Fibroblast of villous mesenchyme (primary cell): ENCODE measurements around the gene LOXL4. TPM values are rescaled to one million over a fixed set of nuclear protein-coding genes. Genes with fewer than 3 reads are reported as not detected.
A peak's percentile ranks its signal among the peaks of the same experiment; 100 is the strongest.

Experiments used
- DNase-seq: peaks from one replicate; pipeline ENCODE4 v3.0.0-alpha.2; 2010; ENCODE audit warnings: low read depth
- H3K4me3 ChIP-seq: 2 replicates; pipeline ENCODE4 v1.5.1; 2011; ENCODE audit warnings: low read depth, mild to moderate bottlenecking, low read length
- total RNA-seq: library from RNA; depleted of rRNA; stranded (reverse); fragments of >200 nt; gene quantifications from 2 replicates; pipeline ENCODE4 v1.2.3, GENCODE V29; 2012
- TF ChIP-seq, protein P1 (sequence below): IDR thresholded peaks from 2 replicates; pipeline ENCODE4 v1.5.1; 2012; ENCODE audit warnings: low read depth, mild to moderate bottlenecking, low read length; ENCODE audit not compliant: insufficient read depth

Gene LOXL4
- total RNA-seq, 1 donor = 67.8 TPM

DNA sequence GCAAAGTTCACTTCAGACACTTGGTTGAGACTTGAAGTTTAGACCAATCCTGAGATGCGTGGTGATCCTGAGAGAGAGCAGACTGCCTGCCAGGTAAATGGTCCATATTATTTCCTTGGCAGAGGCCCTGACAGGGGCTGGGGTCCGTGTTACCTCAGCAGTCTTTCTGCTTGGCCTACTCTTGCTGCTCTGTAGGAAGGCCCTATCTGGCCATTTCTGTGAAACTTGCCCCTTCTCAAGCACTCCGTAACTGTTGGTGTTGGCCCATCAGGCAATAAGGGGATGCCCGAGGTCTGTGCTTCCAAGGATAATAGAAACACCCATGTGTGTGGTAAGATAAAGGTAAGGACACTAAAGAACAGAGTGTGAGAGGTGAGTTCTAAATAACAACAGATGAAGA is 20.0 kb downstream of the LOXL4 start:
- DNase-seq = no peak
- no peak overlapping the region for H3K4me3 ChIP-seq
- TF ChIP-seq, protein P1, sequence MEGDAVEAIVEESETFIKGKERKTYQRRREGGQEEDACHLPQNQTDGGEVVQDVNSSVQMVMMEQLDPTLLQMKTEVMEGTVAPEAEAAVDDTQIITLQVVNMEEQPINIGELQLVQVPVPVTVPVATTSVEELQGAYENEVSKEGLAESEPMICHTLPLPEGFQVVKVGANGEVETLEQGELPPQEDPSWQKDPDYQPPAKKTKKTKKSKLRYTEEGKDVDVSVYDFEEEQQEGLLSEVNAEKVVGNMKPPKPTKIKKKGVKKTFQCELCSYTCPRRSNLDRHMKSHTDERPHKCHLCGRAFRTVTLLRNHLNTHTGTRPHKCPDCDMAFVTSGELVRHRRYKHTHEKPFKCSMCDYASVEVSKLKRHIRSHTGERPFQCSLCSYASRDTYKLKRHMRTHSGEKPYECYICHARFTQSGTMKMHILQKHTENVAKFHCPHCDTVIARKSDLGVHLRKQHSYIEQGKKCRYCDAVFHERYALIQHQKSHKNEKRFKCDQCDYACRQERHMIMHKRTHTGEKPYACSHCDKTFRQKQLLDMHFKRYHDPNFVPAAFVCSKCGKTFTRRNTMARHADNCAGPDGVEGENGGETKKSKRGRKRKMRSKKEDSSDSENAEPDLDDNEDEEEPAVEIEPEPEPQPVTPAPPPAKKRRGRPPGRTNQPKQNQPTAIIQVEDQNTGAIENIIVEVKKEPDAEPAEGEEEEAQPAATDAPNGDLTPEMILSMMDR = no peak

DNA sequence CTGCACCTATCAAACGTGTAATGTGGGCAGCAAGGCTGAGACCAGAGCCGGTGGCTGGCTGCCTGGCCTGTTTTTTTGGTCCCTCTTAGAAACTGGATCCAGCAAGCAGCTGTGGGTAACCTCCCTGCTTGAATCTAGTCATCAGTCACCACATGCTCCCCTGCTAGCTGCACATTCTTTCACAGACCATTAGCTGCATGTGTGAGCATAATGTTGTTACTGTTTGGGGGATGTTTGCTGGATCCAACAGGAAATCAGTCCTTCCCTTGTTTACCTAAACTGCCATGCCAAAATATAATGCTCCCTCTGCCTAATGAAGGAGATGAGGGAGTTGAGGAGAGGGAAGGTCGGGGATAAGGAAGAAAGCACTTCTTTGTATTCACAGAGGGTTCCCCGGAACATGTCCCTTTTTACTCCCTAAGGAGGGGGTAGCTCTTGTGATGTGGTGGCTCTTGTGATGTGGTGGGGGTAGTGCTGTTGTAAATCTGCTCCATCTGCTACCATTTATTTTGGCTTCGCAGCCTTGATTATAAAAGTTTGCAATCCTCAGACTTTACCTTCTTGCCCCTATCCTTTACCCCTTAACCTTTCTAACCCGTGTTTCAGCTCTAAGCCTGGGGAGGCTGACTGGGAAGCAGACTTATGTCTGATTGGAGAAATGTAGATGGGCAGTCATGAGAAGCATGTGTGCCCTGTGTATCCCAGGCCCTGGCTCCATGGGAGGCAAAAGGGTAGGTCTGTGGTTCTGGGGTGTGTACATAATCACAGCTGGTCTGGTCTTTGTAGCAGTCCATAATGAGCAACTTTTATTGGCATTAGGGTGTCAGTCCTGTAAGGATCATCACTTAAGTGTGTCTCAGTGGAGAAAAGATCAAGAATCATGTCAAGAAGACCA is 20.8 kb downstream of the LOXL4 start:
- TF ChIP-seq, protein P1 = no peak
- DNase-seq = peak; percentile 63
- H3K4me3 ChIP-seq = no peak overlapping the region

DNA sequence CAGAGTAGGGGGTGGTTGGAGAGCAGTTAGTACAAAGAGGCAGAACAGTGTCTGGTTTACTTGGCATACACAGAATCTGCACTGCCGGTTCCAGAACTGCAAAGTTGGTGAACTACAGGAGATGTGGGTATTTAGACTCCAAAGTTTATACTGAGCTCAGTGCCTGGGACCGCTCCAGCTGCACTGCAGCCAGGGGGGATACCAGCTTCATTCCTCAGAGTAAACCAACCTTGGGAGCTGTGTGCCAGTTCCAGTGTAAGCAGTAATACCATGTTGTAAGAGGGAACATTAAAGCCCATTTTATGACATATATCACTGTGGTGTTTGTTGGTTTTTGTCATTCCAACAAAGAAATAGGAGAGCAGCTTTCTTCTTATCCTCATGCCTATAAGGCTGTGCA is 23.4 kb downstream of the LOXL4 start:
- TF ChIP-seq, protein P1 = no peak
- DNase-seq = no peak
- H3K4me3 ChIP-seq = no peak overlapping the region

DNA sequence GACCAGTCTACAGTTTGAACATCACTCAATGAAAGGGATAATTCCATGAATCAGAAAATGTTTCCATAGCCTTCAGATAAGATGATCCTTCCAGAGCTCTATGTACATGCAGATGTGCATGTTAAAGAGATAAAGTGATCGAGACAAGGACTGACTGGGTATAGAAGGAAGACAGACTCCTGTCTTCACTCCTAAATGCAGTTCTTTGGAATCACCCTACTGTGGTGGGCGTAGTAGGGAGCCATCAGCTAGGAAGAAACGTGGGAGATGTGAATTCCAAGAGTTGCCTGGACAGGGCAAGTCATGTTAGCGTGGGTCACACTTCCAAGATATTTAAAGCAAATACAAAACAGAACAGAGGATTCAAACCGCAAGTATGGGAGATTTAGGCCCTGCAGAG is 23.9 kb downstream of the LOXL4 start:
- no peak overlapping the region for H3K4me3 ChIP-seq
- no peak for DNase-seq

DNA sequence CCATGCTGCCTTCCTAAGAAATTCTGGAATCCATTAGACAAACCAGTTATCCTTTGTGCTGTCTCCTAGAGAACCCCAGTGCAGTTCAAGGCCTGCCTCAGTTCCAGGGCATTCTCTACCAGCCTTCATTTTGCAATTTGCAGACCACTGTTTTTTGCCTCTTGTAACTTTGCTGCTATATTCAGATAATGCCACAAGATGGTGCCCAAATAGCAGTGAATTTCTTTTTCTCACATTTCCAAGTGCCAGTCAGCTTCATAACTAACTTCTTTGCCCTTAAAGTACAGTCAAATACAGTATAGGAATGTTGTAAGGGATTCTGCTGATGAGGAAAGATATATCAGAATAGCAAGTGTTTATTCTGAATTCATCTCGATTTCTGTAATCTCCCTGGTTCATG is 25.2 kb downstream of the LOXL4 start:
- H3K4me3 ChIP-seq = no peak overlapping the region
- DNase-seq = peak; percentile 36
- TF ChIP-seq, protein P1 = peak; percentile 53

More for the DNA sequence above, 23.9 kb downstream of the LOXL4 start:
- TF ChIP-seq, protein P1 = no peak

DNA sequence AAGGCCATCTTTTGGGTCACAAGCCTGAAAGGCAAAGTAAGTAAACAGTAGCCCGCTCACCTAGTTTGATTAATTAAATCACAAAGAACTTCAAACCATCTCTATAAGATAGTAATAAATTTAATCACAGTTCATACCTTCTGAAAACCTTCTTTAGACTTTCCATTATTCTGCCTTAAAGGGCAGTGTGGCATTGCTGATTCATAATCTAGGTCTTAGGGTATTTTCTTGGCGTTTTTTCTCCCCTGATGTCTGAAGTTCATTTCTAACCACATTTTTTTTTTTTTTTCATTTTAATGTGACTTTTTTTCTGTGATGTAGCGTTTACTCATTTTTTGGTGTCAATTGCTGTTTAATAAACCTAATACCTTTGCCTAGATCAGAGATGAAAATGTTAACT is 27.5 kb downstream of the LOXL4 start:
- H3K4me3 ChIP-seq = no peak overlapping the region
- no peak for DNase-seq
- TF ChIP-seq, protein P1 = no peak

DNA sequence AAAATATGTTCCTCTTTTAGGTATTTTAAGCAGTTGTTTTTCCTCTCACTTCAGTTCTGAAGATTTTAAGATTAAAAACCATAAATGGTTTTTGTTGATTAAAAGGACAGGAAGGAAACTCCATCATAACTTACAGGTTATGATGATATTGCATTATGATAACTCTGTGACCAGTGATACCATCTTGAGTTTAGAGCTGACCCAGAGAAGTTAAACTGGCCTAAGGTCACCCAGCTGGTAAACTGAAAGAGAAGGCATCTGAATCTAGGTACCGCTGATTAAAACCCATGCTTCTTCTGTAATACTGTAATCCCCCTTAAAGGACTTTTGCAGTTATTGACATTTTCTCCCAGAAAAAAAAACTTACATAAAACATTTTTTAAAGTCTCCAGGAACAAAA is 29.6 kb downstream of the LOXL4 start:
- H3K4me3 ChIP-seq = no peak overlapping the region
- TF ChIP-seq, protein P1 = no peak
- DNase-seq = no peak
